Small intestine (tissue), 7 donors: ENCODE results near the gene GK. TPM values are rescaled to one million over a fixed set of nuclear protein-coding genes. Genes with fewer than 3 reads are reported as not detected.
"Not testable (repeated sequence)": the region's sequence is repeated elsewhere in the genome, so short reads cannot be mapped to it uniquely, and the experiment has no call there.

Source experiments
- DNase-seq, 2 donors: peaks; one replicate each; pipeline versions ENCODE4 v3.0.0 to v3.0.0-alpha.2; 2013
- FAIRE-seq: peaks from 2 replicates; lab custom pipeline; 2012; peaks lifted over from hg19 to GRCh38; lab: Jason Lieb, UNC
- H3K27ac ChIP-seq, 3 donors: one replicate each; pipeline ENCODE4 v1.5.1; 2013; ENCODE audit warnings: low read length in 2 of 3, mild to moderate bottlenecking in 2 of 3, control low read depth in 1 of 3, inconsistent platforms in 1 of 3, low read depth in 1 of 3, moderate library complexity in 1 of 3
- H3K27me3 ChIP-seq, 3 donors: one replicate each; pipeline ENCODE4 v1.6.1; 2013; ENCODE audit warnings: low read length in 3 of 3, inconsistent platforms in 1 of 3; ENCODE audit not compliant: control insufficient read depth in 3 of 3, insufficient read depth in 3 of 3
- H3K36me3 ChIP-seq, 3 donors: one replicate each; pipeline ENCODE4 v1.6.1; 2013; ENCODE audit warnings: low read length in 3 of 3, inconsistent platforms in 1 of 3, low read depth in 1 of 3, mild to moderate bottlenecking in 1 of 3, moderate library complexity in 1 of 3; ENCODE audit not compliant: control insufficient read depth in 3 of 3, insufficient read depth in 2 of 3
- H3K4me1 ChIP-seq, 3 donors: one replicate each; pipeline ENCODE4 v1.6.1; 2013; ENCODE audit warnings: low read length in 2 of 3, inconsistent platforms in 1 of 3, low read depth in 1 of 3, mild to moderate bottlenecking in 1 of 3, moderate library complexity in 1 of 3; ENCODE audit not compliant: control insufficient read depth in 3 of 3, insufficient read depth in 2 of 3
- H3K4me3 ChIP-seq, 3 donors: one replicate each; pipeline ENCODE4 v1.5.1; 2013; ENCODE audit warnings: low read length in 3 of 3, control low read depth in 1 of 3, inconsistent platforms in 1 of 3, low read depth in 1 of 3, mild to moderate bottlenecking in 1 of 3, moderate library complexity in 1 of 3
- H3K9me3 ChIP-seq, 2 donors: one replicate each; pipeline ENCODE4 v1.6.1; 2013; ENCODE audit warnings: low read depth in 1 of 2, low read length in 1 of 2; ENCODE audit not compliant: control insufficient read depth in 2 of 2, insufficient read depth in 1 of 2
- WGBS, 3 donors: extraction: QIAGEN DNeasy Blood & Tissue Kit; methylation state at CpG; one replicate each; pipeline ENCODE4 v1.1.7; 2013; 5-methylcytosine and 5-hydroxymethylcytosine counted together
- polyA plus RNA-seq, 4 donors: library from polyadenylated mRNA; stranded (reverse) in 3 of 4; unstranded in 1 of 4; fragments of 200-250 nt in 3 of 4; fragments of 120-200 nt in 1 of 4; gene quantifications; one replicate each; pipeline versions ENCODE4 v1.2.1 to v1.2.3, GENCODE V29; 2013
- donor health status: healthy with polysubstance abuse.
- donor health status: control.
- donor health status: control.
- donor health status: Bipolar disorder and iron deficiency.
- donor health status: healthy.

GK gene
- polyA plus RNA-seq, 4 donors = 20.7 to 168 (median 86.8) TPM

- WGBS, 3 donors = 61 to 65% (median 61%) methylated on average over 5 of the region's 5 CpGs
- no peak for FAIRE-seq
Measured at GRCh38 chrX:30657196-30658161, 4.3 kb downstream of the GK start.

GRCh38 chrX:30659421-30659820 lies 6.2 kb downstream of the GK start:
- peak overlapping the region in 1 of 3 donors; percentile 82 for H3K27ac ChIP-seq
- peaks cover 0 to 10% (median 0%) of the 10 kb centered on the region in 3 donors for H3K36me3 ChIP-seq
- FAIRE-seq (no peak), DNase-seq (peak; percentile 68 to 80)
- H3K9me3 ChIP-seq = no peaks in the 10 kb centered on the region
- H3K4me1 ChIP-seq = peaks cover 0 to 25% (median 0%) of the 10 kb centered on the region in 3 donors
- no peaks in the 10 kb centered on the region for H3K27me3 ChIP-seq
- H3K4me3 ChIP-seq = no peak overlapping the region
- 41 to 74% (median 43%) methylated on average over 2 of the region's 2 CpGs for WGBS, 3 donors

More at GRCh38 chrX:30657196-30658161, 4.3 kb downstream of the GK start:
- no peaks in the 10 kb centered on the region for H3K9me3 ChIP-seq
- DNase-seq = peak; percentile 50 to 52
- peaks cover 0 to 23% (median 0%) of the 10 kb centered on the region in 3 donors for H3K4me1 ChIP-seq
- H3K36me3 ChIP-seq = peaks cover 0 to 10% (median 0%) of the 10 kb centered on the region in 3 donors
- H3K27me3 ChIP-seq = no peaks in the 10 kb centered on the region
- H3K4me3 ChIP-seq = no peak overlapping the region
- H3K27ac ChIP-seq = peak overlapping the region in 2 of 3 donors; percentile 58 to 82

GRCh38 chrX:30661228-30661627 lies 8.0 kb downstream of the GK start:
- H3K36me3 ChIP-seq = peaks cover 0 to 10% (median 0%) of the 10 kb centered on the region in 3 donors
- no peaks in the 10 kb centered on the region for H3K9me3 ChIP-seq
- H3K27me3 ChIP-seq = no peaks in the 10 kb centered on the region
- DNase-seq = no peak
- WGBS, 3 donors = 91 to 99% (median 95%) methylated on average over 6 of the region's 6 CpGs
- no peak for FAIRE-seq
- H3K4me3 ChIP-seq = no peak overlapping the region
- peak overlapping the region in 1 of 3 donors; percentile 57 for H3K27ac ChIP-seq
- peaks cover 0 to 25% (median 0%) of the 10 kb centered on the region in 3 donors for H3K4me1 ChIP-seq

GRCh38 chrX:30663322-30663721 lies 10.1 kb downstream of the GK start:
- peak overlapping the region in 1 of 3 donors; percentile 66 for H3K27ac ChIP-seq
- no peaks in the 10 kb centered on the region for H3K9me3 ChIP-seq
- peaks cover 0 to 10% (median 0%) of the 10 kb centered on the region in 3 donors for H3K36me3 ChIP-seq
- no peak overlapping the region for H3K4me3 ChIP-seq
- peaks cover 0 to 18% (median 0%) of the 10 kb centered on the region in 3 donors for H3K4me1 ChIP-seq
- DNase-seq (peak; percentile 72 to 81), FAIRE-seq (no peak)
- WGBS, 3 donors = 19 to 41% (median 32%) methylated on average over 2 of the region's 2 CpGs
- H3K27me3 ChIP-seq = no peaks in the 10 kb centered on the region

GRCh38 chrX:30665471-30665870 lies 12.2 kb downstream of the GK start:
- Histone ChIP-seq H3K9me3 (no peaks in the 10 kb centered on the region), H3K4me1 (peaks cover 0 to 9% (median 0%) of the 10 kb centered on the region in 3 donors), H3K36me3 (peaks cover 0 to 15% (median 0%) of the 10 kb centered on the region in 3 donors), H3K27ac (no peak overlapping the region), H3K4me3 (no peak overlapping the region), H3K27me3 (no peaks in the 10 kb centered on the region)
- DNase-seq (no peak), FAIRE-seq (peak; percentile 39)

- Histone ChIP-seq H3K4me3 (no peak overlapping the region), H3K27ac (no peak overlapping the region), H3K27me3 (no peaks in the 10 kb centered on the region), H3K9me3 (no peaks in the 10 kb centered on the region), H3K36me3 (peaks cover 0 to 12% (median 0%) of the 10 kb centered on the region in 3 donors), H3K4me1 (peaks cover 0 to 7% (median 0%) of the 10 kb centered on the region in 3 donors)
- FAIRE-seq = no peak
- no peak for DNase-seq
- 72 to 83% (median 78%) methylated on average over 2 of the region's 2 CpGs for WGBS, 3 donors
Measured at GRCh38 chrX:30666094-30666493, 12.9 kb downstream of the GK start.

GRCh38 chrX:30668581-30668980 lies 15.4 kb downstream of the GK start:
- Histone ChIP-seq H3K27me3 (no peaks in the 10 kb centered on the region), H3K36me3 (peaks cover 0 to 9% (median 0%) of the 10 kb centered on the region in 3 donors), H3K4me3 (no peak overlapping the region), H3K9me3 (no peaks in the 10 kb centered on the region), H3K27ac (no peak overlapping the region), H3K4me1 (peaks cover 0 to 3% (median 0%) of the 10 kb centered on the region in 3 donors)
- 92 to 98% (median 98%) methylated on average over 4 of the region's 4 CpGs for WGBS, 3 donors
- FAIRE-seq = no peak
- DNase-seq = no peak

- not testable (repeated sequence) for DNase-seq, H3K27ac ChIP-seq, H3K9me3 ChIP-seq, H3K4me3 ChIP-seq, H3K27me3 ChIP-seq, FAIRE-seq
- Histone ChIP-seq H3K36me3 (peaks cover 0 to 13% (median 0%) of the 10 kb centered on the region in 3 donors), H3K4me1 (peaks cover 0 to 11% (median 0%) of the 10 kb centered on the region in 3 donors)
- WGBS, 3 donors = 80 to 100% (median 97%) methylated on average over 2 to 3 of the region's 3 CpGs
Measured at GRCh38 chrX:30671189-30671588, 18.0 kb downstream of the GK start.
